GM18858 (cell line): ENCODE measurements around the gene RAB39A.
"Not testable (repeated sequence)": the region's sequence is repeated elsewhere in the genome, so short reads cannot be mapped to it uniquely, and the experiment has no call there.

ENCODE experiments used
- ATAC-seq: cut with Tn5 transposase; IDR thresholded peaks from one replicate; pipeline ENCODE4 v1.9.1; 2021; ENCODE audit not compliant: unreplicated experiment

Gene RAB39A, protein sequence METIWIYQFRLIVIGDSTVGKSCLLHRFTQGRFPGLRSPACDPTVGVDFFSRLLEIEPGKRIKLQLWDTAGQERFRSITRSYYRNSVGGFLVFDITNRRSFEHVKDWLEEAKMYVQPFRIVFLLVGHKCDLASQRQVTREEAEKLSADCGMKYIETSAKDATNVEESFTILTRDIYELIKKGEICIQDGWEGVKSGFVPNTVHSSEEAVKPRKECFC

DNA sequence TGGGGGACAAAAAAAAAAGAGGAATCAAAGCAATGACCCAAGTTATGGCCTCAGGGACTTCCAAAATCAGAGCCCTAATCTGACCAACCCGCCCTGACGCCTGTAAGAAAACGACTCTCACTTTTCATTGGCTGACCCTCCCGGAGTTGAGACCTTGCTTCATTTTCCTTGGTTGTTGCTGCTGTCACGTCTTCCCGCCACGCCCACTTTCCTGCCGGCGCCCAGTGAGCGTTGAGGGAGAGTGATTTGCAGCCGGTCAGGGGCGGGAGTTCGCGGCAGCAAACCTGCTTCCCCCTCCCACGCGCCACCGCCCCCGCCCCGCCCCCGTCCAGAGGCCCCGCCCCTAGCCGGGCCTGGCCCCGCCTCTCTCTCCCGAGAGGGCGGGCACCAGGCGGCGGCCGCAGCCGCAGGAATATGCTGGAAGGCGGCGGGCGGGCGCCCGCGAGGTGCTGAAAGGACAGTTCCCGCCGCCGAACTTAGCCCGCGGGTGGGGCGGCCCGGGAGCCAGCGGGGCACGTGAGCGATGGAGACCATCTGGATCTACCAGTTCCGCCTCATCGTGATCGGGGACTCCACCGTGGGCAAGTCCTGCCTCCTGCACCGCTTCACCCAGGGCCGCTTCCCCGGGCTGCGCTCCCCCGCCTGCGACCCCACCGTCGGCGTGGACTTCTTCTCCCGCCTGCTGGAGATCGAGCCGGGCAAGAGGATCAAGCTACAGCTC, at the start of gene RAB39A:
Gene RAB39A (plus strand): TSS at position 403 of the 721 bp plus-strand sequence. CDS start 121 bp downstream, at position 524.
- peak; percentile 89 for ATAC-seq

- ATAC-seq, result not testable (repeated sequence)
These were observed 46.8 kb upstream of the RAB39A start for GRCh38 chr11:107881471-107881870.

DNA sequence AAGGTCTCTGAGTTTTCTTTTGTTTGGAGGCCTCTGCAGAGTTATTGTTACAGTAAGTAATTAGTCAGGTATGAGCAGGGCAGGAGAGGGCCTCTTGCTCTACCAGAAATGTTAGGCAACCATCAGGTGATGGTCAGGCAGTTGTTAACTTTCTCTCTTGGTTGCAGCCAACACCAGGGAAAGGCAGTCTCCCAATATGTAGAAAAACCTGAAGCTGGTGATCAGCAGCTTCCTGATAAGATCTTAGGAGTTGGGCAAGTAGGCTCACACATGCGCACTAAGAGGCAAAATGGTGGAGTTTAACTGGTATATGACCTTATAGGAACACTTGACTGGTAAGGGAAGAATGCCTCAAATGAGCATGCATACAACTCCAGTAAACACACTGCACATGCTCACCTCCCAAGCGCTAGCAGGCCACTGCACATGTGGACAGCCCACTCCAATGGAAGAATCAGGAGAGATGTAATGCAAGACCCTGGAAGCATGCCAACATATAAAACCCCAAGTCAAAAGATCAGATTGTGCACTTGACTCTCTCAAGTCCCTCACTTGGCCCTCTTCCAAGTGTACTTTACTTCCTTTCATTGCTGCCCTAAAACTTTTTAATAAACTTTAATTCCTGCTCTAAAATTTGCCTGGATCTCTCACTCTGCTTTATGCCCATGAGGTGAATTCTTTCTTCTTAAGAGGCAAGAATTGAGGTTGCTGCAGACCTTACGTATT, 46.0 kb upstream of the RAB39A start:
- no peak for ATAC-seq

- ATAC-seq, result no peak
These were observed 30.0 kb upstream of the RAB39A start for GRCh38 chr11:107898270-107898669.

GRCh38 chr11:107908211-107908610, 20.0 kb upstream of the RAB39A start:
- no peak for ATAC-seq

- ATAC-seq, result not testable (repeated sequence)
These were observed 15.8 kb upstream of the RAB39A start for GRCh38 chr11:107912415-107912814.

DNA sequence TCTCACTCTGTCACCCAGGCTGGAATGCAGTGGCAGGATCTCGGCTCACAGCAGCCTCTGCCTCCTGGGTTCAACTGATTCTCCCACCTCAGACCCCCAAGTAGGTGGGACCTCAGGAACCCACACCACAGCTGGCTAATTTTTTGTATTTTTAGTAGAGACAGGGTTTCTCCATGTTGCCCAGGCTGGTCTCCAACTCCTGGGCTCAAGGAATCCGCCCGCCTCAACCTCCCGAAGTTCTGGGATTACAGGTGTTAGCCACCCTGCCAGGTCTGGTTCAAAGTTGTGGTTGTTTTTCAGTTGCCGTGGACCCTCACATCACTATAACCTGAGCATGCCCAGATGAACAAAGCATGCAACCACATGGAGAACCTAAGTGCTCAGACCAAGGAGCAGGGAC, 13.0 kb upstream of the RAB39A start:
- no peak for ATAC-seq

DNA sequence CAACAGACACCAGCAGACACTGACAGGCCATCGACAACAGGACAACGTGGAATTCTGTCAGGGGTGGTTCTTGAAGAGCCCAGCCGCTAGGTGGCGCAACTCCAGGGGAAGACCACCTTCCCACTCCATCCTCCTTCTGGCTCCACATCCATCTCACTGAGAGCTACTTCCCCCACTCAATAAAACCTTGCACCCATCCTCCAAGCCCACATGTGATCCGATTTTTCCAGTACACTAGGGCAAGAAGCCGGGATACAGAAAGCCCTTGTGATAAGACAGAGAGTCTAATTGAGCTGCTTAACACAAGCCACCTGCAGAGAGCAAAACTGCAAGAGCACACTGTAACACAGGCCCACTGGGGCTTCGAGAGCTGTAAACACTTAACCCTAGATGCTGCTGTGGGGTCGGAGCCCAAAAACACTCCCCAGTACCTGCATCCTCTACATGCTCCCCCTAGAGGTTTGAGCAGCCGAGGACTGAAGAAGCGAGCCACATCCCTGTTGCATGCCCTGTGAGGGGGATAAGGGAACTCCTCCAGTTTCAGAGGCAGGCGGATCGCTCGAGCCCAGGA, 11.5 kb upstream of the RAB39A start:
- no peak for ATAC-seq

DNA sequence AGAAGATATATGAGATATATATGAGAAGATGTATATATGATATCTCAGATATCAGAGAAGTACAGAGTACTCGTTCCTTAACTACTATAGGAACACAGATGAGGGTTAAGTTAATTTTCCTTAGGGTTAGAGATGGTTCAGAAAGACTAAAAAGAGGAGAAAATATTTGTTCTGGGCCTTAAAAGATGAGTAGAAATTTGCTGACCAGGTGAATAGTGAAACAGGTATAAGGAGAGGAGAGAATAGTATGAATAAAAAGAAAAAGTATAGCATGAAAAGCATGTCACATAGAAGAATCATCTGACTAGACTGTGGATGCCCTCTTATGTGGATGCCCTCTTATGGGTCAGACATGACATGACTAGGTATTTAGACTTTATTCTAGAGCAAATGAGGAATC, 6.3 kb upstream of the RAB39A start:
- no peak for ATAC-seq

GRCh38 chr11:107923519-107923918, 4.7 kb upstream of the RAB39A start:
- not testable (repeated sequence) for ATAC-seq

- no peak for ATAC-seq
These were observed 3.9 kb upstream of the RAB39A start for GRCh38 chr11:107924306-107924705.

DNA sequence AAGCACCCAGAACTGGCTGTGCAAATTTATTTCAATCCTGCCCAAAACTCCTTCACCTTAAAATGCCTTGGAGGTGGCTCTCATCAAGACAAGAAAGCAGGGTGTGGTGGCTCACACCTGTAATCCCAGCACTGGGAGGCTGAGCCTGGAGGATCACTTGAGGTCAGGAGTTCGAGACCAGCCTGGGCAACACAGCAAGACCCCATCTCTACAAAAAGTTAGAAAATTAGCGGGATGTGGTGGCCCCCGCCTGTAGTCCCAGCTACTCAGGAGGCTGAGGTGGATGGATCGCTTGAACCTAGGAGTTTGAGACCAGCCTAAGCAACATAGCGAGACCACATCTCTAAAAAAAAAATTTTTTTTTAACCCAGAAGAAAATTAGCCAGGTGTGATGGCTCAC, 689 bp upstream of the RAB39A start:
- ATAC-seq, result no peak

GRCh38 chr11:107928767-107929507, 689 bp downstream of the RAB39A start:
- ATAC-seq, result no peak

DNA sequence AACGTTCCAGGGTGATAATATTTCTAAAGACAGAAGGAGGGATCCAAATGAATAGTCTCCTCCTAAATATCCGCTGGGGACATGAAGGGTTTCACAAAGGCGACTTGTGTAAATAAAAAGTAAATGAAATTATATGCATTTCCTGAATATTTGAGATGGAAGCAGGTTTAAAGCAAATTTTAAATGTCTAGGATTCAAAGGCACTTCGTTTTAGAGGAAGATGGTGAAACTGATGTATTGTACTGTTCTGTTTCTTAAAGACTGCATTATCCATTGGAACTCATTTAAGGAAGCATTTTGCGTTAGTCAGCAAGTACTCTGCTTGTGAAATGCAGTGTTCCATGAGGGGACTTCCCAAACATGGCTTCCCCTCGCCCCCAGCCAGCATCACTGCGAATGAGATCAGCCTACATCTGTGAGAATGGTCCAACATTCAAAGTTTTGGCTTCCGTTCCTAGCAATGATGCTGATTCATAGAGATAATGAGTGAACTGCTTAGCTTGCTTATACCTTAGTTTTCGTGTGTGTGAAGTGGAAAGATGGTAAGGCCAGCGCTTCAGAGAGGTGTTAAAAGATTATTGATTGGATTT, 1.5 kb downstream of the RAB39A start:
- ATAC-seq, result no peak

DNA sequence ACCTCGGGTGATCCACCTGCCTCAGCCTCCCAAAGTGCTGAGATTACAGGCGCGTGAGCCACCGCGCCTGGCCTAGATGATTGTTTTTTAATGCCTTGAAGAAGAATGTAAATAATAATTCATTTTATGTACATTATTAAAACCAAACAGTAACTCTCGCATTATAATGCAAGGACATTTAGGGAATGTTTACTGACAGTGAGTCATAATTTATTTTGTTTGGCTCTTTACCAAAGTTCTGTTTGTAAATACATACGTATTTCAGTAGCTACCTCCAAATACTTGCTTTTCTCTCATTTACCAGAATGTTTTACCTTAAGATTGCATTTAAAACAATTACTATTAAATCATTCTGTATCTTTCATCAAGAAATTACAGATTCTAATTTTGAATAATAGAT, 3.0 kb downstream of the RAB39A start:
- ATAC-seq, result no peak

GRCh38 chr11:107947904-107948303, 19.7 kb downstream of the RAB39A start:
- ATAC-seq, result no peak

DNA sequence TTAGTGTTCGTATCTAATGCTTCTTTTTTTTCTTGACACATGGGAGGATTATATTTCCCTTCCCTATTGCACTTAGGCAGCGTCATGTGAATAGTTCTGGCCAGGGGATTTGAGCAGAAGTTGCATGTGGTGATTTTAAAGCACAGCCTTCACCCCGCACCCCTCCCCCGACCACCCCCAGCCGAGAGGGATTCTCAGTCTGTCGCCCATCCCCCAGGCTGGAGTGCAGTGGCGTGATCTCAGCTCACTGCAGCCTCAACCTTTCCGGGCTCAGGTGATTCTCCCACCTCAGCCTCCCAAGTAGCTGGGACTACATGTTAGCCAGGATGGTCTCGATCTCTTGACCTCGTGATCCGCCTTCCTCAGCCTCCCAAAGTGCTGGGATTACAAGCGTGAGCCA, 20.1 kb downstream of the RAB39A start:
- not testable (repeated sequence) for ATAC-seq

DNA sequence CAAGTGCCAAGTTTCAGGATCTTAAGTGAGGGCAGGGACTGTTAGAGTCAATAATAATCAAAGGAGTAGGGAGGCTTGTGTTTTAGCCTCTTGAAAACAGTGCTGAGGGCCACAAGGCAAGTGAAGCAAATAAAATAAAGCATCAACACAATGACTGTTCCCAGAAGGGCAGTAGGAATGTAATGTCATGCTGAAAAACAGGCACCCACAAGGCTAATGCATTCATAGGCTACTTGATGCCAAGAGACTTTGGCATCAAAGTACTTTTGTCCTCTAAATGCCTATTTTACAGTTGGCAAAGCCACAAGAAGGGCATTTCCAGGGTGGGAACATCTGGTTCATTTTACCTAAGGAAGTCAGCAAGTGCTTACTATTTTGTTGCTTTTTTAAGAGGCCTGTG, 22.9 kb downstream of the RAB39A start:
- no peak for ATAC-seq

GRCh38 chr11:107953446-107953845, 25.2 kb downstream of the RAB39A start:
- no peak for ATAC-seq

- ATAC-seq, result no peak
These were observed 28.3 kb downstream of the RAB39A start for GRCh38 chr11:107956543-107956942.
